GM12891 (cell line): Measurements from ENCODE around the gene ETFB.

Experiments
- POLR2A ChIP-seq: IDR thresholded peaks from 2 replicates; pipeline ENCODE4 v1.6.1; 2011; ENCODE audit warnings: low read depth, low read length, control low read depth
- POLR2AphosphoS5 ChIP-seq: IDR thresholded peaks from 2 replicates; pipeline ENCODE4 v1.6.1; 2011; ENCODE audit warnings: low read depth, low read length, control low read depth
- POU2F2 ChIP-seq: IDR thresholded peaks from 2 replicates; pipeline ENCODE4 v1.6.1; 2011; ENCODE audit warnings: low read depth, mild to moderate bottlenecking, control low read depth, low read length, moderate library complexity
- SPI1 ChIP-seq: IDR thresholded peaks from 2 replicates; pipeline ENCODE4 v1.6.1; 2011; ENCODE audit warnings: low read depth, low read length, control low read depth

DNA sequence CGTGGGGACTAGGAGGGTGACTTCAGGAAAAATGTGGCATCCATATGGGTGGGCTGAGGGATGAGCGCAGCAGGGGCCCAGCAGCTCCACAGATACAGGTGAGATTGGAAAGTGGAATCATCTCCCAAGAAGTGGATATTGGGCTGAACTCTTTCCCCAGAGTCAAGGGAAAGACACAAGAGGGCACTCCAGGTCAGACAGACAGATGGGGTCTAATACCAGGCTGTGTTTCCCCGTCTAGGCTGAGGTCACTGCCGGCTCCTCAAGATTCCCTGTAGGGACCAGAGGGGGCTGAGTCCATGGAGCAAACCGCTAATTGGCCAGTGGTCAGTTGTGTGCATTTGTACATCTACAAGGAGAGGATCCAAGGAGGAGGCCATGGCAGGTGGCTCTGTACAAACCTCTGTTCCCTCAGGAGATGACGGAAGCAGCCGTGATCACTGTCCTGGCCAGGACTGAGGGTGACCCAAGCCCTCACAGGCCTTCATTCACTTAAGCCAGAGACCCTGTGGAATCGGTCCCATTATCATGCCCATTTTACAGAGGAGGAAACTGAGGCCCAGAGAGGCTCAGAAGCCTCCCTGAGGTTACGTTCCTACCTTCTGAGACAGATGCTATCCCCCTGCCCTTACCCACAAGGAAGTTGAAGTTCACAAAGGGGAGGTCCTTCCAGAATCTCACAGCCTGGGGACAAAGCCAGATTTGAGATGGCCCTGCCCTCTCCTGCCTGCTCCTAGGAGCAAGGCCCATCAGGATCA, 69.7 kb downstream of the ETFB start:
- no peak for TF ChIP-seq POLR2A
- no peak for TF ChIP-seq SPI1
- TF ChIP-seq POLR2AphosphoS5: no peak
- no peak for TF ChIP-seq POU2F2
